ENCODE measurements around the gene ARG2.

GRCh38 chr14:67571991-67572323, 47.8 kb upstream of the ARG2 start:
- TF ChIP-seq, protein P1, sequence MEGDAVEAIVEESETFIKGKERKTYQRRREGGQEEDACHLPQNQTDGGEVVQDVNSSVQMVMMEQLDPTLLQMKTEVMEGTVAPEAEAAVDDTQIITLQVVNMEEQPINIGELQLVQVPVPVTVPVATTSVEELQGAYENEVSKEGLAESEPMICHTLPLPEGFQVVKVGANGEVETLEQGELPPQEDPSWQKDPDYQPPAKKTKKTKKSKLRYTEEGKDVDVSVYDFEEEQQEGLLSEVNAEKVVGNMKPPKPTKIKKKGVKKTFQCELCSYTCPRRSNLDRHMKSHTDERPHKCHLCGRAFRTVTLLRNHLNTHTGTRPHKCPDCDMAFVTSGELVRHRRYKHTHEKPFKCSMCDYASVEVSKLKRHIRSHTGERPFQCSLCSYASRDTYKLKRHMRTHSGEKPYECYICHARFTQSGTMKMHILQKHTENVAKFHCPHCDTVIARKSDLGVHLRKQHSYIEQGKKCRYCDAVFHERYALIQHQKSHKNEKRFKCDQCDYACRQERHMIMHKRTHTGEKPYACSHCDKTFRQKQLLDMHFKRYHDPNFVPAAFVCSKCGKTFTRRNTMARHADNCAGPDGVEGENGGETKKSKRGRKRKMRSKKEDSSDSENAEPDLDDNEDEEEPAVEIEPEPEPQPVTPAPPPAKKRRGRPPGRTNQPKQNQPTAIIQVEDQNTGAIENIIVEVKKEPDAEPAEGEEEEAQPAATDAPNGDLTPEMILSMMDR (IDR thresholded peaks at IDR 0.05 in 8 of 11, conservative IDR thresholded peaks at IDR 0.05 in 3 of 11): no peak
- TF ChIP-seq POLR2A (IDR thresholded peaks at IDR 0.05): no peak
